HG03045 (cell line): ENCODE data around the gene TP53RK.

Experiments used
- ATAC-seq: cut with Tn5 transposase; IDR thresholded peaks from one replicate; pipeline ENCODE4 v1.9.1; 2021; ENCODE audit warnings: mild to moderate bottlenecking, moderate library complexity; ENCODE audit not compliant: unreplicated experiment

Gene TP53RK

DNA sequence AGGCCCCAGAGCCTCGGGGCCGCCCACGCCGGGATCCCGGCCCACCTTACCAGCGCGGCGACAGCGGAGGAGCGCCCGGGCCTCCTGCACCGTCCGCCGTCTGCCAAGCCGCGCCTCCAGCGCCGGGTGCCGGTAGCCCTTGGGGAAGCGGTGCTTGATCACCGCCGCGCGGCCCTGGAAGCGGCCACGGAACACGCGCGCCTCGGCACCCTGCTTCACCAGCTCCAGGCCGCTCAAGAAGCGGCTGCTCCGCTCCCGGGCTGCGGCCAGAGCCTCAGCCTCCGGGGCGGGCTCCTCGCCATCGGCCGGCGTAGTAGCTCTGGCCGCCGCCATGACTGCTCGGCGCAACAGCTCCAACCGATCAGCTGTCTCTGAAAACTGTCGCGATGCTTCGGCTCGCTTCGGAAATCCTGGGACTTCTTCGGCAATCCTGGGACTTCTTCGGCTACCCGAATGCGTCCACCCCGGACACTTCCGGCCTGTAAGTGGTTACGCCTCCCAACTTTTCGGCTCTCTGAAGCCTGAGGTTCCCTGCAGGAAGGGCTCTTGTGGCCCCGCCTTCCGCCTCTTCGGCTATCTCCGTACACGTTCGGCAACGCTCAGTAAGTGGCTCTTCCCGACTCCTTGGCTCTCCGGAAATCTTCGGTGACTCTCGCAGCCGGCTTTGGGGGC lies at the start of gene TP53RK:
TSS of gene TP53RK (minus strand) at position 363 of the 672 bp plus-strand sequence. CDS start at position 333, 30 bp downstream.
- peak; percentile 90 for ATAC-seq

DNA sequence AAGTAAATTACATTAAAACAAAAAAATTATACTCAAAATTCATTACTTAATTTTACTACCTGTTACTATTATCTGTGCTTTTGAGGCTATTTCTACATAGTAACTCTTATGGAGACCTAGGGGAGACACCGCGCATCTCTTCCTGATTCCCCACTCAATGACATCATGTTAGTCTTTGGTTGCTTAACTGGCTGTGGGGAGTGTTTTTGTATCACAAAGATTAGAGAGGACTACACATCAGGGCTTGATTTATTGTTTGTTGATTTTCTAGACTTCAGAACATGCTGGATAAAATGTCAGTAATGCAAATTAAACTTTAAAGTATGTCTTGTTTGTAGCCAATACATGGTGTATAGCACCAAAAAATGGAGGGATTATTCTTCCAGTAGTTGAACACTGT lies 46.2 kb upstream of the TP53RK start:
- ATAC-seq: no peak

DNA sequence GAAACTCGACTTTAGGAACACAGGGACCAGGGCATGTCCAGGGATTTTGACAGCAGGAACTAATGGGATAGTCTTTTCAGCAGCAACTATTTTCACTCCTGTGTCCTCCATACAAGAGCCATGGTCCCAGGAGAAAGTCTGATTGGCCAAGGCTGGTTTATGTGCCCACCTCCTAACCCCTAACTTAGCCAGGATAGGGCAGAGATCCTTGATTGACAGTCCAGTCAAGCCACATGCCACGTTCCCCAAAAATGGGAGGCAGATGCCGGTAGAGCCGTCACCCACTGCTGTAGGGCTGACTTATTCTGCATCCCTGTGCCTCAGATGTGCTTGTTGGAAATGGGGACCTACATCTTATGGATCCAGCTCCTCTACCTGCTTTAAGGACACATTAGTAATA lies 42.5 kb upstream of the TP53RK start:
- no peak for ATAC-seq

DNA sequence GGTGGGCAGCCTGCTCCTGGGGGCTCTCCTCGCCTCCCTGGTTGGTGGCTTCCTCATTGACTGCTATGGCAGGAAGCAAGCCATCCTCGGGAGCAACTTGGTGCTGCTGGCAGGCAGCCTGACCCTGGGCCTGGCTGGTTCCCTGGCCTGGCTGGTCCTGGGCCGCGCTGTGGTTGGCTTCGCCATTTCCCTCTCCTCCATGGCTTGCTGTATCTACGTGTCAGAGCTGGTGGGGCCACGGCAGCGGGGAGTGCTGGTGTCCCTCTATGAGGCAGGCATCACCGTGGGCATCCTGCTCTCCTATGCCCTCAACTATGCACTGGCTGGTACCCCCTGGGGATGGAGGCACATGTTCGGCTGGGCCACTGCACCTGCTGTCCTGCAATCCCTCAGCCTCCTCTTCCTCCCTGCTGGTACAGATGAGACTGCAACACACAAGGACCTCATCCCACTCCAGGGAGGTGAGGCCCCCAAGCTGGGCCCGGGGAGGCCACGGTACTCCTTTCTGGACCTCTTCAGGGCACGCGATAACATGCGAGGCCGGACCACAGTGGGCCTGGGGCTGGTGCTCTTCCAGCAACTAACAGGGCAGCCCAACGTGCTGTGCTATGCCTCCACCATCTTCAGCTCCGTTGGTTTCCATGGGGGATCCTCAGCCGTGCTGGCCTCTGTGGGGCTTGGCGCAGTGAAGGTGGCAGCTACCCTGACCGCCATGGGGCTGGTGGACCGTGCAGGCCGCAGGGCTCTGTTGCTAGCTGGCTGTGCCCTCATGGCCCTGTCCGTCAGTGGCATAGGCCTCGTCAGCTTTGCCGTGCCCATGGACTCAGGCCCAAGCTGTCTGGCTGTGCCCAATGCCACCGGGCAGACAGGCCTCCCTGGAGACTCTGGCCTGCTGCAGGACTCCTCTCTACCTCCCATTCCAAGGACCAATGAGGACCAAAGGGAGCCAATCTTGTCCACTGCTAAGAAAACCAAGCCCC lies 36.2 kb upstream of the TP53RK start:
- no peak for ATAC-seq

DNA sequence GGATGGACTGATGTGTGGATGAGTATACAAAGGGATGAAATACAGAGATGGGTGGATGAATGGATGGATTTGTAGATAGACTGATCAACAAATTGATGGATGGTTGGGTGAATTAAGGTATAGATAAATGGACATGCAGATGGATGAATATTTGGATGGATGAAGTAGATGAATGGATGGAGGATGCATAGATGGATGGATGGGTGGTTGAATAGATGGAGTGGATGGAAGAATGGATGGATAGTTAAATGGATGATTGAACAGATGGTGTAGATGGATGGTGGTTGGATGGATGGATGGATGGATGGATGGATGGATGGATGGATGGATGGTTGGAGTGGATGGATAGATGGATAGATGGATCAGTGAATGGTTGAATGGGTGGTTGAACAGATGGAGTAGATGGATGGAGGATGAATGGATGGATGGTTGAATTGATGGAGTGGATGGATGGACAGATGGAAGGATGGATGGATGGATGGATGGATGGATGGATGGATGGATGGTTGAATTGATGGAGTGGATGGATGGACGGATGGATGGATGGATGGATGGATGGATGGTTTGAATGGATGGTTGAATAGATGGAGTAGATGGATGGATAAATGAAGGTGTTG lies 35.2 kb upstream of the TP53RK start:
- no peak for ATAC-seq

DNA sequence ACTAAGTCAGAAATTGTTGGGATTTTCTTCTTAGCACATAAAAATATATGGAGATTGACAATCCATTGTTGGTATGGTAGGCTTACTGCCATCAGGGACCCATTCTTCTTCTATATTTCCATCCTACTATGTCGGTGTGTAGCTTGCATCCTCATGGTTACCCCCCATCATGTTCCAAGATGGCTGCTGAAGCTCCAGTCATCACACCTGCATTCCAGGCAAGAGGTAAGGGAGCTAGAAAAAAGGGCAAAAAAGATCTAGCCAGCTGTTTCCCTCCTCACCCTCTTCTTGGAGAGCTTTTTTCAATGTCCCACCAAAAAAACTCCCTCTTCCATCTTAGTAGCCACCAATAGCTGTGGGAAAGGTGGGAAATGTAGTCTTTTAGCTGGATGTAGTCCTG lies 33.8 kb upstream of the TP53RK start:
- no peak for ATAC-seq

DNA sequence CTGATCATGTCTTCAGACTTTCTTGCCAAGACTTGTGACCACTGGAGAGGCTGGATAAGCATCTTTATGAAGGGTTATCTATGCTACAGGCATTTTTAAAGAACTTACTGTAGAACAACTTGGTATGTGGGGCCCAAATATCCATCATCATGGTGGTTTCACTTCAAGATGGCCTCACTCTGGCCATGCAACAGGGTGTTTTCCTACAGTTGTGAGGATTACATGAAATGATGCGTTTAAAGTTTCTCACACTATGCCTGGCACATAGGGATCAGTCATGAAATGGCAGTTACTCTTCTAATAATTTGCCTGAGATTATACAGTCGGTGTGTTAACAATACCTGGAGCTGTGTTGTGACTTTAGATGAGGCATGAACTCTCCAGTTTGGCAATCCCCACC lies 33.2 kb upstream of the TP53RK start:
- ATAC-seq: no peak

DNA sequence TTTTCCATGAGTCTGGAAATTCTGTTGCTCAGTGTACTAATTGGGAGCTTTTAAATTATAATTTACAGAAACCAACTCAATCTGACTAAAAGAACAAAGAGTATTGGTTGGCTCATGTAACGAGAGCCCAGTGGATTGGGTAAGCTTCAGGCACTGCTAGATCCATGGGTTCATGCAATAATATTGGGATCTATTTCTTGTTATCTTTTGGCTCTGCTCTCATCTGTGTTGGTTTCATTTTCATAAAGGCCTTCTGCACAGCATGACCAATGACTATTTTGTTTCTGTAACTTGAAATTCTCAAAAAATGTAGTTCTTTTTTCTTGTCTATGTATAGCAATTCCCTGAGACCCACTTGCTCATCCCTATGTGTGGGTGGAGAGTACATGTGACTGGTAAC lies 32.2 kb upstream of the TP53RK start:
- ATAC-seq: no peak

DNA sequence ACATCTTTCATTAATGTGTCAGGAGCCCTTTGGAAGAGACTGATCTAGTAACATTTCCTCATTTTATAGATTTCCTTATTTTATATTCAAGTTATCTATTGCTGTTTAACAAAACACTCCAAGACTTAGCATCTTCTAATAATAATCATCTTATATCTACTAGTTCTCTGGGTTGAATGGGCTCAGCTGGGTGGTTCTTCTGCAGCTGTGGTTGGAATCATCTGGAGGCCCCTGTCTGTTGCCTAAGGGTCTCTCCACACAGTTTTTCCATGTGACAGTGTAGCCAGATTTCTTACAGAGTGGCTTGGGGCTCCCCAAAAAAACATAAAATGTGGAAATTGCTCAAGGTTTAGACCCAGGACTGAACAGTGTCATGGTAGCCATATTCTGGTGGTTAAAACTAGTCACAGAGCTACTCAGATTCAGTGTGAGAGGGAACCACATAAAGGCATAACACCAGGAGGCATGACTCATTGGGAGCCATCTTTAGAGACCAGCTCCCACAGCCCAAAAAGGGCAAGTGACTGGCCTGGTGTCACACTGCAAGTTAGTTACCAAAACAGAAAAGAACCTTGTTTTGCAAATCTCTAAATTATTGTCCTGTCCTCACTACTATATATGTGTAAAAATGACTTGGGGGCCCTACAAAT lies 31.7 kb upstream of the TP53RK start:
- ATAC-seq: no peak

DNA sequence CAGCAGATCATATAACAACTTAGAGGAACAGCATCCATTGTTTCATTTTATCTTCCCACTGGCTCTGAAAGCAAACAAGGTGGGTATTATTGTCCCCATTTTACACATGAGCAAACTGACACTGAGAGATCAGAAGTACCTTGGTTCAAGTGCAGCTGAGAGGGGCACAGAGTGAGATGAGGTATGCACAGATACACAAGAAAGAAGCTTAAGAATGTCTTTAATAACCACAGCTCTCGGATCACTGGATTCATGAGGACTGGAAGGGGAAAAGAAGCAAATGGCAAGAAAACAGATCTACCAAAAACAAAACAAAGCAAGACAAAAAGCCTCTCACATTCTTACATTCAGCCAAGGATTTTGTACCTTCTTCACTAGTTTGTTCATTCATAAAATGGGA lies 30.8 kb upstream of the TP53RK start:
- ATAC-seq: no peak

DNA sequence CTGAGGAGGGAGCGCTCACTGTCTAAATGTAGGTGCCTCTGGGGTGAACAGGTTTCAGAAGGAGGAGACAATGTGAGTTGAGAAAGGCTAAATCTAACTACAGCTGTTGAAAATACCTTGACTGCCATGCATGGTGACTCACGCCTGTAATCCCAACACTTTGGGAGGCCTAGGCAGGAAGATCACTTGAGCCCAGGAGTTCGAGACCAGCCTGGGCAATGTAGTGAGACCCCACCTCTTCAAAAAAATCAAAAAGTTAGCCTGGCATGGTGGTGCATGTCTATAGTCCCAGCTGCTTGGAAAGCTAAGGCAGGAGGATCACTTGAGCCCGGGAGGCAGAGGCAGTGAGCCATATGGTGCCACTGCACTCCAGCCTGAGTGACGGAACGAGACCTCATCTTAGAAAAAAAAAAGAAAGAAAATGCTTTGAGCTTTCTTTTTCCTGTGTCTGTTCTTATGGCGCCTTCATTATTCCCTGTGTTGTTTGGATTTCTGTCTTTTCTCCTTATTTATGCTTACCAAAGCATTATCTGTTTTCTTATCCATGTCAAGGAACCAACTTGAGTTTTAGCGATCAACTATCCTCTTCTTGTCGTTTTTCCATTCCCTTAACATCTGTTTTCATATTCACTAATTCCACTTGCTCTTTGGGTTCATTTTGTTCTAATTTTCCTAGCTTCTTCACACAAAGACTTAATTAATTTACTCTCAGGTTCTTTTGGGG lies 28.7 kb upstream of the TP53RK start:
- no peak for ATAC-seq

DNA sequence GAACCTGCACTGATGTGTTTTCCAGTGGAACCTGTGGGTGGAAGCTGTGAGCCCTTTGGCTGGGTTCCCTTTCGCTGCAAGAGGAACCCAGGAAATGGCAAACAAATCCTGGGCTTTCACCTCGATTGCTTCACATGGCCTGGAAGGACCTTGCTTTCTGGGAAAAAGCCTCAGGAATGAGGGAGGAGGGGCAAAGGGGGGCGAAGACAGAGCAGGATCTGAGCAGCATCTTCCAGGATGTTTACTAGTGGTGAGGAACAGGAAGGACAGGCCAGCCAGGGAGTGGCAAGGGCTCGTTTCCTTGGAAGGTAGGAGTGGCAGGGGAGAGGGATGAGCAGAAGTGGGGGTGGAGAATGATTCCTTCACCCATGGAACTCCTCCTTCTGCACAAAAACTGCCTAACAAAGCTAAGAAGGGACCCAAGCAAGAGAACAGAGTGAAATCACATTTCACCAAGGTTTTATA lies 26.1 kb upstream of the TP53RK start:
- no peak for ATAC-seq

DNA sequence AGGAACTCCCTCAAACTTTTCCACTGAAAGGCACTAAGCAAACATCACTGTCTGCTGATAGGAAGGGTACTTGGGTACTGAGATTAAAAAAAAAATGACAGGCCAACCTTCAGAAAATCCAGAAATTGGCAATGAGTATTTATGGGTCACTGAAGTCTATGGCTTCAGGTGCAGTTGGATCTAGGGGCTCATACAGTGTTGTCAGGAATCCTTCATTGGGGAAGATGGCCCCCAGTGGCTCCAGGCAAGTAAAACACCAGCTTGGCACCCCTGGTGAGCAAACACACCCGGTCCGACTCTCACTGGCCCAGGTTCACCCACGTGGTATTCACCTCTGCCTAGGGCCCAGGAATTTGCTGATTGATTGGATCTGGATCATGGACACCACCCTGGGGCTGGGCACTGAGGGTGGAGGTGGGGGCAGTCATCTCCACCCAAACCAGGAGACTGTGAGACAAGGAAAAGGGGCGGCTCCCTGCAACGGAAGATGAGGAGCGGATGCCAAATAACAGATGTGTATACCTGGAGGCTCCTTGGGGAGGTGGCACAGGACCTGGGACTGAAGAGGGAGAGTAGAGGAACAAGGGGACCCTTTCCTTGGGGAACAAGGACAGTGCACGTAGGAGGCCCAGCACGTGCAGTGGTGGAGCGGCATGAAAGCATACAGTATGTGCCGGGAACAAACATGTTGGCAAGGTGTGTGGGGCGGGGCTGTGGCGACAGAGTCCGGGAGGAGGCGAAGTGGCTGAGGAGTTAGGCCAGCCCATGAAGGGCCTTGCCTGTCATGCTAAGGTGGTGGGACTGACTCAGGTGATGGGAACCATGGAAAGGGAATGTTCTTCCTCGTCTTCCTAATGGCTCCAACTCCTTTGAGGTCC lies 25.0 kb upstream of the TP53RK start:
- ATAC-seq: no peak

DNA sequence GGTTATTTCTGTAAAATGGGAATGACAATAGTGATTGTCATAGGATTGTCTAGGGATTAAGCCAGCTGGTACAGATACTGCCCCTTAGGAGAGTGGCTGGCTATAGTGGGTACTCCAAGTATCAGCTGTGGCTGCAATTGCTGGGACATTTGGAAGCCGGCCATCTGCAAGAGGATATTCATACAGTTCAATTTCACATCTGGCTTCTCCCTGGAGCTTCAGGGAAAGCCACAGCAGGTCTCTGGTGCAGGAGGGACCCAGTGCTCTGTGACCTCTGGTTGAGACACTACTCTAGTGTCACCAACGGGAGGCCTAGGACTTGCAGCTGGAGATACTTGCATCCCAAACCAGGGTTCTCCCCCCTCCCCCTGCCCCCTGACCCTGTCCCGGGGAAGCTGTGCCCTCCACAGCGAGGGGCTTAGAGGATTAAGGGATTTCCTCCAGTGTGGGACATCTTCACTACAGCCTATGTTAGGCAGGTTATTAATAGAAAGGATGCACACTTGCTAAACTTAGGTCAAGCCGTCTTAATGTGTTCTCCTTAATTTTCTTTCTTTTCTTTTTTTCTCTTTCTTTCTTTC lies 22.9 kb upstream of the TP53RK start:
- ATAC-seq: no peak

DNA sequence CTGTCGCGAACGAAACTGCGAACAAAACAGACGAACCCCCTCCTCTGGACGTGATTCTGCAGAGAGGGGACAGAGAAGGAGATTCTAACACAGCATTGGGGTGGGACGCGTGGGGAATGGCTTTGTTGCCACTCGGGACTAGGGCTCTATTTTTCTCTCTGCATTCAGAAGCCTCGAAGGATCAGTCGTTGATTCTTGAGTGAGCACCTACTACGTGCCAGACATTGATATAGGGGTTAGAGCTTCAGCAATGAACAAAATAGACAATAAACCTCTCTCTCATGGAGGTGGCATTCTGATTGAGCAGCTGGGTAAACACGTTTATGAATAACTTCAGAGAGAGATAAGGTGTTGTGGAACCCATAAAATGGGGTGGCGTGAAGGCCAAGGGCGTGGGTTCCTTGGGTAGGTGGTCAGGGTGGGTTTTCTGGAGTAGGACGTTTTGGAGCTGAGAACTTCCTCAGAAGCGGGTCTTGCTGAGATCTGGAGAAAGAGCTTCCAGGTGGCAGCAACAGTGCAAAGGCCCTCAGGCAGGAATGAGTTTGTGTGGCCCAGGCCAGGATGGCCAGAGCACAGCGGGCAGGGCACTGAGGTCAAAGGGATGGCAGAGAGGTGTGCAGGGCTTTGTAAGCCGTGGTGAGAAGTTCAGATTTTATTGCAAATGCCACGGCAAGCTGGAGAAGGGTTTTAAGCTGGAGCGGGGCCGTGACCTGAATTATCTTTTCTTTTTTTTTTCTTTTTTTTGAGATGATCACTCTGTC lies 21.1 kb upstream of the TP53RK start:
- ATAC-seq: no peak

DNA sequence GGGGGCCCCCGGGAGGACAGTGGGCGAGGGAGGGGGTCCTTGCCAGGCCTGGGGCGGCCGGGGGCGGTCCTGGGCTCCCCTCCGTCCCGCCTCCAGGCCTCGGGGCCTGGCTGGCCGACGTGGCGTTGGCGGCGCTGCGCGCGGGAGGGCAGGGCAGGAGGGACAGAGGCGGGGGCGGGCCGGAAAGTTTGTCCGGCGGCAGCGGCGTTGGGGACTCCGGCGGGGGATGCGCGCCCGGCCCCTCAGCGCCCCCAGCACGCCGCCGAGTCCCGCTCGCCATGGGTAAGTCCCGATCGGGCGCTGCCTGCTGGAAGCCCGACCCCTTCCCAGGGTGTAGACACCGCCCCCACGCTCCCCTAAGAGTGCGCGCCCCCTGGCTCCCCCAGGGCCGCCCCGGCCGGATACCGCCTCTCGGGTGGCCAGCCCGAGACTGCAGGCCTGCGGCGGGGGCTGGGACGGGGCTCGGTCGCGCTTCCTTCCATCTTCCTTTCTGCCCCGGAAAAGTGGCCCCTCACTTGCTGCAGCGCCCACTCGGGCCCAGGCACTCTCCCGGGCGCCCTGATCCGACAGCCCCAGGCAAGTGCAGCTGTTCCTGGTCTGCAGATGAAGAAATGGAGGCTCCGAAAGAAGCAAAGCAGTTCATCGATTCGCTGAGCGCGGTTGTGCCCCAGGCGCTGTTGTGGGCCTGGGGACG lies 20.4 kb upstream of the TP53RK start, which contains the start of gene SLC2A10:
TSS of gene SLC2A10 (plus strand) at position 191 of the 694 bp plus-strand sequence. CDS start at position 279, 88 bp downstream.
- no peak for ATAC-seq

DNA sequence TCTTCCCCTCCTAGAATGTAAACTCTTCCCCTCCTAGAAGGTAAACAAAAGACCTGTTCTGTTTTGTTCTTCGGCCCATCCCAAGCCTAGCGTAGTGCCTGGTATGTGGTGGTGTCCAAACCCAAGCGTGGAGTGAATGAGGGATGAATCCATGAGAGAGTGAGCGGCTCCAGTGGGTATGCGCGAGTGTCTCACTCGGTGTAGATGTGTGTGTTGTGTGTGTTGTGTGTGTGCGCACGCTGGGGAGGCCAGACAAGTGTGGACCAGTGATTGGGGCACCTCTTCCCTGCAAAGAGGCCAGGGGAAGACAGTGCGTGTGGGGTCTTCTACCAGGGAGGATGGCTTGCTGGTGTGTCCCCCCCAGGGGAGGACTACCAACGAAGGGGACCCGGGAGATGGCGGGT lies 19.8 kb upstream of the TP53RK start:
- ATAC-seq: no peak
